GM23338 (cell line): ENCODE results near the gene VSIR.

Experiments used
- CTCF ChIP-seq, 2 experiments: fragments of 200-600 bp in 1 of 2; sonication (generic) in 1 of 2; conservative IDR thresholded peaks; 2 replicates each; pipeline versions ENCODE4 v1.5.1 to v1.6.1; 2016 to 2017; ENCODE audit warnings: antibody characterized with exemption in 2 of 2, low read depth in 2 of 2, mild to moderate bottlenecking in 2 of 2, moderate library complexity in 1 of 2
- EZH2 ChIP-seq: fragments of 200-600 bp; sonication (generic); IDR thresholded peaks from one replicate; pipeline ENCODE4 v1.8.0; 2017; ENCODE audit warnings: antibody characterized with exemption, mild to moderate bottlenecking, low read depth; ENCODE audit not compliant: unreplicated experiment
- EZH2phosphoT487 ChIP-seq: fragments of 200-600 bp; sonication (generic); IDR thresholded peaks from one replicate; pipeline ENCODE4 v1.8.1; 2018; ENCODE audit warnings: antibody characterized with exemption; ENCODE audit not compliant: unreplicated experiment
- JUNB ChIP-seq: IDR thresholded peaks from one replicate; pipeline ENCODE4 v1.6.1; 2016; ENCODE audit warnings: antibody characterized with exemption; ENCODE audit not compliant: unreplicated experiment
- POLR2AphosphoS5 ChIP-seq: IDR thresholded peaks from 2 replicates; pipeline ENCODE4 v1.6.1; 2016; ENCODE audit warnings: antibody characterized with exemption, low read depth
- REST ChIP-seq: IDR thresholded peaks from one replicate; pipeline ENCODE4 v1.6.1; 2018; ENCODE audit warnings: antibody characterized with exemption; ENCODE audit not compliant: unreplicated experiment
- ZNF331 ChIP-seq: fragments of 250-450 bp; sonication (Bioruptor Pico); IDR thresholded peaks from 2 replicates; pipeline ENCODE4 v1.5.0; 2020; ENCODE audit warnings: low read depth, mild to moderate bottlenecking, moderate library complexity

DNA sequence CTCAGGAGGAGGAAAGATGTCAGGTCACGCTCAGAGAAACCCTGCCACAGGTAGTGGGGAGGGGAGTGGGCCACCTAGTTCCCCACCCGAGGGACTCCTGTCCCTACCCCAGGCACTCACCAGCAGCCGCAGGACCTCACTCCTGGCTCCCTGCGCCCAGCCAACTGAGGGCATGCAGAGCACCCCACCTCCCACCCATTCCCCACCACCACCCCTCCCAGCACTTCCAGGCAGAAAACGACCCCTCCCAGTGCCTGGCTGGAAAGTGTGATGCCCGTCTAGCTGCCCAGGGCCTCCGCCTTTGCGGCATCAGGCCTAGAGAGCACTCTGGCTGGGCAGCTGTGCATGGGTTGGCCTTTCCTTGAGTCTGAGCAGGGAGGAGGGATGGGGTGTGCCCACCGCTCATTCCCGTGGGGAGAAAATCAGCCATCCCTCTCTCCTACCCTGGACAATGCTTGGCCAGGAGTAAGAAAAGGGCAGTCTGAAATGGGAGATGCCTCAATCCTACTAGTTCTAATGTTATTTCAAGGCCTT, 55.1 kb downstream of the VSIR start:
- TF ChIP-seq CTCF (conservative IDR thresholded peaks at IDR 0.05; ENCODE audit: low read depth in 2 of 2) = no peak
- TF ChIP-seq EZH2phosphoT487 = no peak
- TF ChIP-seq POLR2AphosphoS5 = no peak
- TF ChIP-seq JUNB = no peak
- TF ChIP-seq EZH2 = no peak
- TF ChIP-seq REST = no peak
- no peak for TF ChIP-seq ZNF331
